Measurements from ENCODE around the gene PLEKHD1.

- no peak for TF ChIP-seq CTCF (conservative IDR thresholded peaks at IDR 0.05; ENCODE audit: low read length)
- TF ChIP-seq EZH2phosphoT487 (IDR thresholded peaks at IDR 0.05; ENCODE audit: borderline replicate concordance, low read depth, low read length): no peak
These were observed 10.6 kb upstream of the PLEKHD1 start for GRCh38 chr14:69473946-69474345.

All from OCI-LY7 (cell line).